Effector memory CD8-positive, alpha-beta T cell (primary cell): ENCODE results near the gene FOXN3.

Experiments
- ATAC-seq: fragments of 150-1000 bp; cut with Tn5 transposase; replicated peaks from 2 replicates; pipeline ENCODE4 v1.10.0; 2021; ENCODE audit warnings: mild to moderate bottlenecking, moderate library complexity
- DNase-seq, 3 experiments: peaks; one replicate each; pipeline ENCODE4 v3.0.0; 2021
- H3K27ac Mint-ChIP-seq, 2 donors: one replicate each; pipeline ENCODE4 v1.8.0; 2022; ENCODE audit warnings: mild to moderate bottlenecking in 2 of 2, mixed read lengths in 2 of 2, moderate library complexity in 2 of 2
- H3K27me3 Mint-ChIP-seq, 2 donors: one replicate each; pipeline ENCODE4 v1.8.0; 2022; ENCODE audit warnings: mixed read lengths in 2 of 2
- H3K36me3 Mint-ChIP-seq: one replicate; pipeline ENCODE4 v1.8.0; 2022; ENCODE audit warnings: mild to moderate bottlenecking, moderate library complexity, mixed read lengths; ENCODE audit not compliant: insufficient read depth
- H3K4me1 Mint-ChIP-seq, 2 donors: one replicate each; pipeline ENCODE4 v1.8.0; 2022; ENCODE audit warnings: low read depth in 2 of 2, mixed read lengths in 2 of 2
- H3K4me3 Mint-ChIP-seq, 2 donors: one replicate each; pipeline ENCODE4 v1.8.0; 2022; ENCODE audit warnings: mild to moderate bottlenecking in 2 of 2, mixed read lengths in 2 of 2, moderate library complexity in 2 of 2
- H3K9me3 Mint-ChIP-seq, 2 donors: one replicate each; pipeline ENCODE4 v1.8.0; 2022; ENCODE audit warnings: mixed read lengths in 2 of 2

FOXN3 gene

GRCh38 chr14:89444044-89444443, 27.0 kb upstream of the FOXN3 start:
- Mint-ChIP-seq H3K36me3 (peaks cover 13% of the 10 kb centered on the region), H3K27me3 (no peaks in the 10 kb centered on the region), H3K9me3 (no peaks in the 10 kb centered on the region), H3K4me3 (peak overlapping the region; percentile 6 to 42), H3K27ac (peak overlapping the region; percentile 39 to 75), H3K4me1 (peaks cover 45 to 48% of the 10 kb centered on the region in 2 donors)
- ATAC-seq (no peak), DNase-seq (no peak)

- no peak for ATAC-seq
- Mint-ChIP-seq H3K36me3 (peaks cover 10% of the 10 kb centered on the region), H3K4me1 (peaks cover 41 to 51% of the 10 kb centered on the region in 2 donors), H3K9me3 (no peaks in the 10 kb centered on the region), H3K4me3 (peak overlapping the region in 1 of 2 donors; percentile 24), H3K27me3 (no peaks in the 10 kb centered on the region), H3K27ac (peak overlapping the region; percentile 39 to 48)
- DNase-seq = no peak
These were observed 26.1 kb upstream of the FOXN3 start for GRCh38 chr14:89443042-89443629.

GRCh38 chr14:89442280-89442679, 25.2 kb upstream of the FOXN3 start:
- Mint-ChIP-seq H3K4me3 (peak overlapping the region in 1 of 2 donors; percentile 28), H3K27ac (peak overlapping the region; percentile 11 to 18), H3K4me1 (peaks cover 41 to 51% of the 10 kb centered on the region in 2 donors), H3K27me3 (no peaks in the 10 kb centered on the region), H3K9me3 (no peaks in the 10 kb centered on the region), H3K36me3 (peaks cover 5% of the 10 kb centered on the region)
- DNase-seq (no peak), ATAC-seq (no peak)

GRCh38 chr14:89440986-89441909, 24.2 kb upstream of the FOXN3 start:
- Mint-ChIP-seq H3K9me3 (no peaks in the 10 kb centered on the region), H3K36me3 (peaks cover 8% of the 10 kb centered on the region), H3K27me3 (no peaks in the 10 kb centered on the region), H3K27ac (peak overlapping the region; percentile 69 to 81), H3K4me3 (no peak overlapping the region), H3K4me1 (peaks cover 48 to 60% of the 10 kb centered on the region in 2 donors)
- DNase-seq (no peak), ATAC-seq (no peak)

- Mint-ChIP-seq H3K36me3 (peaks cover 13% of the 10 kb centered on the region), H3K27me3 (no peaks in the 10 kb centered on the region), H3K27ac (peak overlapping the region; percentile 85 to 94), H3K4me3 (peak overlapping the region; percentile 10 to 50), H3K9me3 (no peaks in the 10 kb centered on the region), H3K4me1 (peaks cover 41 to 44% of the 10 kb centered on the region in 2 donors)
- ATAC-seq (peak; percentile 91), DNase-seq (peak in 1 of 3 experiments; percentile 12)
These were observed 19.0 kb upstream of the FOXN3 start for GRCh38 chr14:89435892-89436656.

- ATAC-seq (no peak), DNase-seq (no peak)
- Mint-ChIP-seq H3K9me3 (no peaks in the 10 kb centered on the region), H3K27me3 (no peaks in the 10 kb centered on the region), H3K36me3 (peaks cover 17% of the 10 kb centered on the region), H3K4me1 (peaks cover 38 to 41% of the 10 kb centered on the region in 2 donors), H3K27ac (peak overlapping the region; percentile 85 to 94), H3K4me3 (peak overlapping the region in 1 of 2 donors; percentile 10)
These were observed 18.5 kb upstream of the FOXN3 start for GRCh38 chr14:89435492-89435891.

GRCh38 chr14:89432226-89432625, 15.2 kb upstream of the FOXN3 start:
- Mint-ChIP-seq H3K4me3 (peak overlapping the region; percentile 84 to 90), H3K4me1 (peaks cover 39 to 40% of the 10 kb centered on the region in 2 donors), H3K9me3 (no peaks in the 10 kb centered on the region), H3K36me3 (peaks cover 23% of the 10 kb centered on the region), H3K27ac (peak overlapping the region; percentile 31 to 97), H3K27me3 (no peaks in the 10 kb centered on the region)
- DNase-seq = no peak
- ATAC-seq = no peak

- peak; percentile 21 to 56 (median 23) for DNase-seq
- ATAC-seq = peak; percentile 82
- peak overlapping the region; percentile 84 to 90 for H3K4me3 Mint-ChIP-seq
- peaks cover 21% of the 10 kb centered on the region for H3K36me3 Mint-ChIP-seq
- H3K27me3 Mint-ChIP-seq = no peaks in the 10 kb centered on the region
- H3K27ac Mint-ChIP-seq = peak overlapping the region; percentile 96 to 97
- peaks cover 29 to 34% of the 10 kb centered on the region in 2 donors for H3K4me1 Mint-ChIP-seq
- H3K9me3 Mint-ChIP-seq = no peaks in the 10 kb centered on the region
These were observed 13.6 kb upstream of the FOXN3 start for GRCh38 chr14:89430391-89431236.

GRCh38 chr14:89429199-89430181, 12.5 kb upstream of the FOXN3 start:
- Mint-ChIP-seq H3K27me3 (no peaks in the 10 kb centered on the region), H3K9me3 (no peaks in the 10 kb centered on the region), H3K36me3 (peaks cover 17% of the 10 kb centered on the region), H3K27ac (peak overlapping the region; percentile 96 to 97), H3K4me3 (peak overlapping the region; percentile 84 to 90), H3K4me1 (peaks cover 19 to 30% of the 10 kb centered on the region in 2 donors)
- ATAC-seq = peak; percentile 14
- DNase-seq = peak in 2 of 3 experiments; percentile 8 to 16

- H3K36me3 Mint-ChIP-seq = peaks cover 17% of the 10 kb centered on the region
- H3K4me1 Mint-ChIP-seq = peaks cover 19 to 29% of the 10 kb centered on the region in 2 donors
- DNase-seq (no peak), ATAC-seq (no peak)
- H3K27ac Mint-ChIP-seq = peak overlapping the region; percentile 96 to 97
- peak overlapping the region in 1 of 2 donors; percentile 84 for H3K4me3 Mint-ChIP-seq
- H3K27me3 Mint-ChIP-seq = no peaks in the 10 kb centered on the region
- H3K9me3 Mint-ChIP-seq = no peaks in the 10 kb centered on the region
These were observed 11.6 kb upstream of the FOXN3 start for GRCh38 chr14:89428546-89429198.

- no peaks in the 10 kb centered on the region for H3K9me3 Mint-ChIP-seq
- H3K4me1 Mint-ChIP-seq = peaks cover 19 to 35% of the 10 kb centered on the region in 2 donors
- no peak for DNase-seq
- no peaks in the 10 kb centered on the region for H3K27me3 Mint-ChIP-seq
- peaks cover 16% of the 10 kb centered on the region for H3K36me3 Mint-ChIP-seq
- H3K4me3 Mint-ChIP-seq = no peak overlapping the region
- peak overlapping the region; percentile 64 to 96 for H3K27ac Mint-ChIP-seq
- ATAC-seq = no peak
These were observed 11.1 kb upstream of the FOXN3 start for GRCh38 chr14:89428173-89428523.
